Measurements from ENCODE around the gene LYSET. TPM values are rescaled to one million over a fixed set of nuclear protein-coding genes. Genes with fewer than 3 reads are reported as not detected.
"Not testable (repeated sequence)": the region's sequence is repeated elsewhere in the genome, so short reads cannot be mapped to it uniquely, and the experiment has no call there.

LYSET gene
- total RNA-seq, 4 donors from 2014 or later: 0.51 to 21.8 (median 14.4) TPM

GRCh38 chr14:93155667-93156066 lies 29.4 kb upstream of the LYSET start:
- no peak overlapping the region for H3K27ac ChIP-seq
- no peaks in the 10 kb centered on the region for H3K9me3 ChIP-seq
- TF ChIP-seq POLR2A (IDR thresholded peaks at IDR 0.05): no peak
- TF ChIP-seq, protein P1, sequence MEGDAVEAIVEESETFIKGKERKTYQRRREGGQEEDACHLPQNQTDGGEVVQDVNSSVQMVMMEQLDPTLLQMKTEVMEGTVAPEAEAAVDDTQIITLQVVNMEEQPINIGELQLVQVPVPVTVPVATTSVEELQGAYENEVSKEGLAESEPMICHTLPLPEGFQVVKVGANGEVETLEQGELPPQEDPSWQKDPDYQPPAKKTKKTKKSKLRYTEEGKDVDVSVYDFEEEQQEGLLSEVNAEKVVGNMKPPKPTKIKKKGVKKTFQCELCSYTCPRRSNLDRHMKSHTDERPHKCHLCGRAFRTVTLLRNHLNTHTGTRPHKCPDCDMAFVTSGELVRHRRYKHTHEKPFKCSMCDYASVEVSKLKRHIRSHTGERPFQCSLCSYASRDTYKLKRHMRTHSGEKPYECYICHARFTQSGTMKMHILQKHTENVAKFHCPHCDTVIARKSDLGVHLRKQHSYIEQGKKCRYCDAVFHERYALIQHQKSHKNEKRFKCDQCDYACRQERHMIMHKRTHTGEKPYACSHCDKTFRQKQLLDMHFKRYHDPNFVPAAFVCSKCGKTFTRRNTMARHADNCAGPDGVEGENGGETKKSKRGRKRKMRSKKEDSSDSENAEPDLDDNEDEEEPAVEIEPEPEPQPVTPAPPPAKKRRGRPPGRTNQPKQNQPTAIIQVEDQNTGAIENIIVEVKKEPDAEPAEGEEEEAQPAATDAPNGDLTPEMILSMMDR (IDR thresholded peaks at IDR 0.05): no peak
- no peaks in the 10 kb centered on the region for H3K27me3 ChIP-seq
- no peak overlapping the region for H3K4me3 ChIP-seq
- no peak for DNase-seq
- intact Hi-C loops (cut with DNase I; ENCODE audit: low total_unique reads): no loop called here
- no peaks in the 10 kb centered on the region for H3K36me3 ChIP-seq
- H3K4me1 ChIP-seq: no peaks in the 10 kb centered on the region

DNA sequence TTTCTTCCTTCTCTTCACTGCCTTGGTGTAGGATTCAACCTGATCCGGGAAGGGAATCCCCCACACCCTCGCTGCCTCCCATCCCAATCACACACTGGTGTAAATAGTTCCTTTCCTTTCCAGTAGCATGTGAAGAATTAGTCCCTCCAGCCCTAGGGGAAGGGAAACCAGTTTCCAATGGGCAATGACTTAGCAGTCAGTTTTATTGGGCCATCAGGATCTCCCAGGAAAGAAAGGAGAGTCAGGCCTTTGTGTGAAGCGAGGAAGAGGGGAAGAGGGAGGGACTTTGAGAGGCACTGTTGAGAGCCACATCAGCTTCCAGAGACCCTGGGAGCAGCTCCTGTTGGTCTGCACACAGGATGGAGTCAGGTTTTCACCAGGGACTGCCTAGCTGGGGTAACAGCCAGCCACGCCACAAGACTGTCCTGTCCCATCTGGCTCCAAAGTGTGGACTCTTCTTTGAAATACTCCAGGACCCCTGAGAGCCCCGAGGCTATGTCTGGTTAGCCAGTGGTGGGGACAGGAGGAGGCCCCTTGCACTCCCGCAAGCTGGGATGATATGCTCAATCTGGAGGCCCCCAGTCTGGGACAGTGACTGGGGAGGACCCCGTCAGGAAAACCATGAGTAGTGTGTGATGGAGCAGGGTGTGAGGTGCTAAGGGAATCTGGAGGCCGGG lies 28.3 kb upstream of the LYSET start:
- intact Hi-C loops (cut with DNase I; ENCODE audit: low total_unique reads): no loop called here
- H3K4me3 ChIP-seq: no peak overlapping the region
- H3K4me1 ChIP-seq: no peaks in the 10 kb centered on the region
- no peaks in the 10 kb centered on the region for H3K27me3 ChIP-seq
- H3K9me3 ChIP-seq: no peaks in the 10 kb centered on the region
- no peak for DNase-seq
- no peak overlapping the region for H3K27ac ChIP-seq
- H3K36me3 ChIP-seq: no peaks in the 10 kb centered on the region
- no peak for TF ChIP-seq POLR2A (IDR thresholded peaks at IDR 0.05)
- TF ChIP-seq, protein P1 (IDR thresholded peaks at IDR 0.05): no peak

- H3K4me3 ChIP-seq; H3K36me3 ChIP-seq; intact Hi-C loops (cut with DNase I; ENCODE audit: low total_unique reads); H3K27me3 ChIP-seq; H3K9me3 ChIP-seq; H3K4me1 ChIP-seq; DNase-seq; H3K27ac ChIP-seq: not testable (repeated sequence)
These were observed 26.8 kb upstream of the LYSET start for GRCh38 chr14:93158349-93158748.

DNA sequence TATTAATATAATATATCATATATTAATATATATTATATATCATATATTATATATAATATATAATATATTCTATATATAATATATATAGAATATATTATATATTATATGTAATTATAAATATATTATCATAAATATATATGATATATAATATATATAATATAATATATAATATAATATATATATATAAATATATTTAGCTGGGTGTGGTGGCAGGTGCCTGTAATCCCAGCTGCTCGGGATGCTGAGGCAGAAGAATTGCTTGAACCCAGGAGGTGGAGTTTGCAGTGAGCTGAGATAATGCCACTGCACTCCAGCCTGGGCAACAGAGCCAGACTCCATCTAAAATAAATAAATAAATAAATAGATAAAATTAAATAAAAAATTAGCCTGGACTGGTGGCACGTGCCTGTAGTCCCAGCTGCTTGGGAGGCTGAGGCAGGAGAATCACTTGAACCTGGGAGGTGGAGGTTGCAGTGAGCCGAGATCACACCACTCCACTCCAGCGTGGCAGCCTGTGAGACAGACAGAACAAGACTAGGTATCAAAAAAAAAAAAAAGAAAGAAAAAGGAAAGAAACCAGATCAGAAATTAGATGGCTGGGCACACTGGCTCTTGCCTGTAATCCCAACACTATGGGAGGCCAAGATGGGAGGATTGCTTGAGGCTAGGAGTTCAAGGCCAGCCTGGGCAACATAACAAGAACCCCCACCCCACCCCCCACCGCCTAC lies 25.3 kb upstream of the LYSET start:
- H3K4me1 ChIP-seq; DNase-seq; H3K4me3 ChIP-seq; H3K27me3 ChIP-seq; H3K27ac ChIP-seq; H3K9me3 ChIP-seq; H3K36me3 ChIP-seq; intact Hi-C loops (cut with DNase I; ENCODE audit: low total_unique reads): not testable (repeated sequence)

DNA sequence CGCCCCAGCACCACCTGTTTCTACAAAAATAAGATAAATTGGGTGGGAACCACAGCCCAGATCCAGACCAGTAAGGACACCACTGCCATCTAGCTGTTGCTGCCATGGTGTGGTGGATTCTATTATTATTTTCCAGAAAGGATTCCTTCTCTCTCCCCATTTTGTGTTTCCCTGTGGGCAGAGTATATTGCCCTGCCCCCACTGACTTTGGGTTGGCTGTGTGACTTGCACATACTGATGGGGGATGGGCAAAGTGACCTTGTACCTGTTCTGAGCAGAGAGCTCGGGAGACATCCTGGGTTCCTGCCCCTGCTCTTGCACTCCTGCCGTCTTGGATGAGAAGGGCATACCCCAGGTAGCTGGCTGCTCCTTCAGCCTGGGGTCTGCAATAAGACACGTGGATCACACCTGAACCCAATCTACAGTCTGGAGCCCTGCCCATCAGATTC lies 24.7 kb upstream of the LYSET start:
- Histone ChIP-seq H3K9me3 (no peaks in the 10 kb centered on the region), H3K27me3 (no peaks in the 10 kb centered on the region), H3K4me3 (no peak overlapping the region), H3K36me3 (no peaks in the 10 kb centered on the region), H3K27ac (no peak overlapping the region), H3K4me1 (no peaks in the 10 kb centered on the region)
- no peak for DNase-seq
- no peak for TF ChIP-seq POLR2A (IDR thresholded peaks at IDR 0.05)
- TF ChIP-seq, protein P1 (IDR thresholded peaks at IDR 0.05): peak in 1 of 4 experiments; percentile 8
- intact Hi-C loops (cut with DNase I; ENCODE audit: low total_unique reads): no loop called here

DNA sequence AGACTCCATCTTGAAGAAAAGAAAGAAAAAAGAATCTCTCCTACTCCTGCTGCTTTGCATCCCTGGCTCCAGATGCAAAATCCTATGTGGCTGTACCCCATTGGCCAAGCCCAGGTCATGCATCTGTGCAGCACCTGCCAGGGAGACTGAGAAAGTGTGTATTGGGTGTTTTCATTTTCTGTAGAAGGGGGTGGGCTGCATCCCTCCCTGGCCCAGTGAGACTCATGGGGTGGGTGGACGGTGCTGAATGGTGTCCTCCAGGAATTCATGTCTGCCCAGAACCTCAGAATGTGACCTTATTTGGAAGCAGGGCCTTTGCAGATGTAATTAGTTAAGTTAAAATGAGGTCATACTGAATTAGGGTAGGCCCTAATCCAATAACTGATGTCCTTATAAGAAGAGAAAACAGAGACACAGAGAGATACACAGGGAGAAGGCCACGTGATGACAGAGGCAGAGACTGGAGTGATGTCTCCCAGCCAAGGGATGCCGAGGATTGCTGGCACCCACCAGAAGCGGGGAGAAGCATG lies 23.6 kb upstream of the LYSET start:
- DNase-seq: no peak
- Histone ChIP-seq H3K36me3 (no peaks in the 10 kb centered on the region), H3K4me3 (no peak overlapping the region), H3K4me1 (no peaks in the 10 kb centered on the region), H3K9me3 (no peaks in the 10 kb centered on the region), H3K27ac (no peak overlapping the region), H3K27me3 (no peaks in the 10 kb centered on the region)
- intact Hi-C loops (cut with DNase I; ENCODE audit: low total_unique reads): no loop called here
- no peak for TF ChIP-seq POLR2A (IDR thresholded peaks at IDR 0.05)
- TF ChIP-seq, protein P1 (IDR thresholded peaks at IDR 0.05): no peak
